ENCODE results near the gene ARID1B. TPM values are rescaled to one million over a fixed set of nuclear protein-coding genes. Genes with fewer than 3 reads are reported as not detected.
A peak's percentile ranks its signal among the peaks of the same experiment; 100 is the strongest.

Gene ARID1B
- total and polyA plus RNA-seq, 10 donors: 17.7 to 223 (median 141) TPM

DNA sequence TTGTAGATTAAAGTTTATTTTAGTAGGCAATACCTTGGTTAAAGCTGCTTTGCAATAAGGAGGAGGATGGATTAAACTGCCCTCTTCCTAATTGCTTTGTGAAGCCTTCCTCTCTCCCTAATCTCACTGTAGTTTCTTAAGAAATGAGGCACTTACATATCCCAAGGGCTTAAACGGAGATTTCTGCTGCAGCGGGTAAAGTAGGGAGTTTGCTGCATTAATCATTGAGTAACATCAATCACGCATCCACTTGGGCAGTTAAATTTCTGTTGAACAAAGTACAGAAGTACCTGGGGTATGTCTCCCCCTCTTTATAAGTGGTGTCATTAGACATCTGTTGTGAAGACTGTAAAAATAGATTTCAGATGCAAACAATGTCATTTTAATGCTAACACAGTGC is 29.5 kb upstream of the ARID1B start:
- H3K27me3 ChIP-seq (replicated peaks in 1 of 7): no peaks in the 10 kb centered on the region
- TF ChIP-seq POLR2A (IDR thresholded peaks at IDR 0.05) (no peak), POLR2AphosphoS5 (IDR thresholded peaks at IDR 0.05) (no peak)
- TF ChIP-seq, protein P1, sequence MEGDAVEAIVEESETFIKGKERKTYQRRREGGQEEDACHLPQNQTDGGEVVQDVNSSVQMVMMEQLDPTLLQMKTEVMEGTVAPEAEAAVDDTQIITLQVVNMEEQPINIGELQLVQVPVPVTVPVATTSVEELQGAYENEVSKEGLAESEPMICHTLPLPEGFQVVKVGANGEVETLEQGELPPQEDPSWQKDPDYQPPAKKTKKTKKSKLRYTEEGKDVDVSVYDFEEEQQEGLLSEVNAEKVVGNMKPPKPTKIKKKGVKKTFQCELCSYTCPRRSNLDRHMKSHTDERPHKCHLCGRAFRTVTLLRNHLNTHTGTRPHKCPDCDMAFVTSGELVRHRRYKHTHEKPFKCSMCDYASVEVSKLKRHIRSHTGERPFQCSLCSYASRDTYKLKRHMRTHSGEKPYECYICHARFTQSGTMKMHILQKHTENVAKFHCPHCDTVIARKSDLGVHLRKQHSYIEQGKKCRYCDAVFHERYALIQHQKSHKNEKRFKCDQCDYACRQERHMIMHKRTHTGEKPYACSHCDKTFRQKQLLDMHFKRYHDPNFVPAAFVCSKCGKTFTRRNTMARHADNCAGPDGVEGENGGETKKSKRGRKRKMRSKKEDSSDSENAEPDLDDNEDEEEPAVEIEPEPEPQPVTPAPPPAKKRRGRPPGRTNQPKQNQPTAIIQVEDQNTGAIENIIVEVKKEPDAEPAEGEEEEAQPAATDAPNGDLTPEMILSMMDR (IDR thresholded peaks at IDR 0.05 in 8 of 11, conservative IDR thresholded peaks at IDR 0.05 in 3 of 11): no peak
- H3K27ac ChIP-seq: no peak overlapping the region
- intact Hi-C loops (cut with DNase I; ENCODE audit: low total_unique reads): no loop called here
- no peak for DNase-seq
- H3K4me3 ChIP-seq: no peak overlapping the region
- peaks cover 0 to 7% (median 4%) of the 10 kb centered on the region in 6 donors for H3K4me1 ChIP-seq
- H3K9me3 ChIP-seq: no peaks in the 10 kb centered on the region
- WGBS, 5 donors: 64 to 86% (median 74%) methylated on average over 3 of the region's 3 CpGs
- H3K36me3 ChIP-seq: no peaks in the 10 kb centered on the region

DNA sequence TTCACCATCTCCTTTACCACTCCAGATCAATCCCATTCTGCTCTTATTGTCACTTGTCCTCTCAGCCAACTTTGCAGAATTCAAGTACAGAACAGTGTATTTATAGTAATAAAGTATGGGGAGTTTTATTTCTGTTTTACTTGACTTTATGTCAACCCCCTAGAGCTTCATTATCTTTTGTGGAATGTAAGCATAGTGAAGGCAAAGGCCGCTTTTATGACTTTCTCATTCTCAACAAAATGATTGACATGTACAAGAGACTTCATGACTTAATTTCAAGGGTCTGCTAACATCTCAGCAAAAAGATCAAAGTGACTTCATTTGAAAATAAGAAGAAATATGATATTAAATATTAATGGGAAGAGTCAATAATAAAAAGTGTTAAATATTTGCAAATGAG is 28.7 kb upstream of the ARID1B start:
- TF ChIP-seq POLR2A (IDR thresholded peaks at IDR 0.05) (no peak), POLR2AphosphoS5 (IDR thresholded peaks at IDR 0.05) (no peak)
- TF ChIP-seq, protein P1 (IDR thresholded peaks at IDR 0.05 in 8 of 11, conservative IDR thresholded peaks at IDR 0.05 in 3 of 11): no peak
- Histone ChIP-seq H3K4me1 (peaks cover 0 to 15% (median 9%) of the 10 kb centered on the region in 6 donors), H3K4me3 (no peak overlapping the region), H3K27me3 (replicated peaks in 1 of 7) (no peaks in the 10 kb centered on the region), H3K27ac (no peak overlapping the region), H3K36me3 (no peaks in the 10 kb centered on the region), H3K9me3 (no peaks in the 10 kb centered on the region)
- WGBS, 5 donors: 93 to 100% (median 95%) methylated on average over 1 of the region's 1 CpG
- DNase-seq: no peak
- intact Hi-C loops (cut with DNase I; ENCODE audit: low total_unique reads): no loop called here

GRCh38 chr6:156752666-156753301 is 24.4 kb upstream of the ARID1B start:
- H3K27me3 ChIP-seq (replicated peaks in 1 of 7): no peaks in the 10 kb centered on the region
- peaks cover 0 to 33% (median 9%) of the 10 kb centered on the region in 6 donors for H3K4me1 ChIP-seq
- DNase-seq: peak; percentile 87
- H3K27ac ChIP-seq: peak overlapping the region in 3 of 8 donors; percentile 30 to 55 (median 40)
- WGBS, 5 donors: 58 to 72% (median 64%) methylated on average over 10 of the region's 10 CpGs
- TF ChIP-seq POLR2A (IDR thresholded peaks at IDR 0.05): no peak
- TF ChIP-seq, protein P1 (IDR thresholded peaks at IDR 0.05 in 8 of 11, conservative IDR thresholded peaks at IDR 0.05 in 3 of 11): peak in 7 of 11 experiments; percentile 15 to 38 (median 35)
- TF ChIP-seq POLR2AphosphoS5 (IDR thresholded peaks at IDR 0.05): peak; percentile 38 to 65 (median 46)
- intact Hi-C loops (cut with DNase I; ENCODE audit: low total_unique reads): no loop called here
- H3K36me3 ChIP-seq: no peaks in the 10 kb centered on the region
- H3K9me3 ChIP-seq: no peaks in the 10 kb centered on the region
- peak overlapping the region in 1 of 8 donors; percentile 25 for H3K4me3 ChIP-seq

- H3K4me1 ChIP-seq: peaks cover 0 to 33% (median 9%) of the 10 kb centered on the region in 6 donors
- H3K27me3 ChIP-seq (replicated peaks in 1 of 7): no peaks in the 10 kb centered on the region
- no peaks in the 10 kb centered on the region for H3K36me3 ChIP-seq
- intact Hi-C loops (cut with DNase I; ENCODE audit: low total_unique reads): no loop called here
- no peak overlapping the region for H3K4me3 ChIP-seq
- H3K27ac ChIP-seq: no peak overlapping the region
- TF ChIP-seq POLR2A (IDR thresholded peaks at IDR 0.05) (no peak), POLR2AphosphoS5 (IDR thresholded peaks at IDR 0.05) (no peak)
- TF ChIP-seq, protein P1 (IDR thresholded peaks at IDR 0.05 in 8 of 11, conservative IDR thresholded peaks at IDR 0.05 in 3 of 11): no peak
- 91 to 94% (median 93%) methylated on average over 8 of the region's 8 CpGs for WGBS, 5 donors
- no peak for DNase-seq
- H3K9me3 ChIP-seq: no peaks in the 10 kb centered on the region
Measured at GRCh38 chr6:156756630-156757610, 20.3 kb upstream of the ARID1B start.
